HepG2 (cell line): ENCODE results near the gene ERCC6L2. TPM values are rescaled to one million over a fixed set of nuclear protein-coding genes. Genes with fewer than 3 reads are reported as not detected.

ENCODE experiments used
- BRCA1 ChIP-seq: sonication (generic); formaldehyde crosslinking; IDR thresholded peaks from 2 replicates; pipeline ENCODE4 v1.4.0; 2020; ENCODE audit warnings: missing genetic modification reagents
- JDP2 ChIP-seq: sonication (generic); formaldehyde crosslinking; IDR thresholded peaks from 2 replicates; pipeline ENCODE4 v1.8.1; 2022; ENCODE audit warnings: missing genetic modification reagents, borderline replicate concordance
- MAFF ChIP-seq: IDR thresholded peaks from 2 replicates; pipeline ENCODE4 v1.6.1; 2011; ENCODE audit warnings: low read depth, low read length, improper control_type of control experiment
- MBD4 ChIP-seq: IDR thresholded peaks from 2 replicates; pipeline ENCODE4 v1.6.1; 2012; ENCODE audit warnings: low read length, inconsistent platforms, borderline replicate concordance
- MED13 ChIP-seq: sonication (generic); formaldehyde crosslinking; IDR thresholded peaks from 2 replicates; pipeline ENCODE4 v1.5.0; 2020; ENCODE audit warnings: missing genetic modification reagents
- NFE2 ChIP-seq: sonication (generic); formaldehyde crosslinking; IDR thresholded peaks from 2 replicates; pipeline ENCODE4 v1.4.0; 2020; ENCODE audit warnings: missing genetic modification reagents
- NR2F2 ChIP-seq: IDR thresholded peaks from 2 replicates; pipeline ENCODE4 v1.6.1; 2012; ENCODE audit warnings: low read depth, inconsistent platforms, borderline replicate concordance
- PCBP2 ChIP-seq: fragments of 200-400 bp; formaldehyde crosslinking; optimal IDR thresholded peaks from 2 replicates; pipeline ENCODE3; 2018; ENCODE audit warnings: low read length, low read depth; ENCODE audit not compliant: poor library complexity, severe bottlenecking
- PITX1 ChIP-seq: sonication (generic); formaldehyde crosslinking; IDR thresholded peaks from 2 replicates; pipeline ENCODE4 v1.5.1; 2020; ENCODE audit warnings: mild to moderate bottlenecking, missing genetic modification reagents
- PTBP1 ChIP-seq: fragments of 200-400 bp; formaldehyde crosslinking; IDR thresholded peaks from 2 replicates; pipeline ENCODE4 v1.6.1; 2018; ENCODE audit warnings: low read length, low read depth; ENCODE audit not compliant: poor library complexity, severe bottlenecking
- RFXANK ChIP-seq: IDR thresholded peaks from 2 replicates; pipeline ENCODE4 v1.6.1; 2016
- SP4 ChIP-seq: sonication (generic); formaldehyde crosslinking; IDR thresholded peaks from 2 replicates; pipeline ENCODE4 v1.8.1; 2023; ENCODE audit warnings: mild to moderate bottlenecking, missing genetic modification reagents
- ZBTB8A ChIP-seq: sonication (generic); formaldehyde crosslinking; IDR thresholded peaks from 2 replicates; pipeline ENCODE4 v1.4.0; 2020; ENCODE audit warnings: mild to moderate bottlenecking, low read depth, missing genetic modification reagents, borderline replicate concordance
- ZFP82 ChIP-seq: sonication (generic); formaldehyde crosslinking; IDR thresholded peaks from 2 replicates; pipeline ENCODE4 v1.5.1; 2020; ENCODE audit warnings: mild to moderate bottlenecking, missing genetic modification reagents, borderline replicate concordance
- ZNF20 ChIP-seq: sonication (generic); formaldehyde crosslinking; IDR thresholded peaks from 2 replicates; pipeline ENCODE4 v1.4.0; 2020; ENCODE audit warnings: mild to moderate bottlenecking, moderate library complexity, missing genetic modification reagents
- ZNF225 ChIP-seq: sonication (generic); formaldehyde crosslinking; IDR thresholded peaks from 2 replicates; pipeline ENCODE4 v1.4.0; 2020; ENCODE audit warnings: mild to moderate bottlenecking, missing genetic modification reagents
- ZNF256 ChIP-seq: sonication (generic); formaldehyde crosslinking; conservative IDR thresholded peaks from 2 replicates; pipeline ENCODE4 v1.4.0; 2020; ENCODE audit warnings: missing genetic modification reagents
- ZNF430 ChIP-seq: sonication (generic); formaldehyde crosslinking; IDR thresholded peaks from 2 replicates; pipeline ENCODE4 v1.9.0; 2021; ENCODE audit warnings: mild to moderate bottlenecking, missing genetic modification reagents
- ZNF543 ChIP-seq: sonication (generic); formaldehyde crosslinking; IDR thresholded peaks from 2 replicates; pipeline ENCODE4 v1.4.0; 2020; ENCODE audit warnings: mild to moderate bottlenecking, missing genetic modification reagents
- ZNF7 ChIP-seq: IDR thresholded peaks from 2 replicates; pipeline ENCODE4 v1.6.1; 2016; ENCODE audit warnings: missing biosample characterization, missing genetic modification reagents
- ZNF891 ChIP-seq: sonication (generic); formaldehyde crosslinking; IDR thresholded peaks from 2 replicates; pipeline ENCODE4 v1.5.0; 2020; ENCODE audit warnings: mild to moderate bottlenecking, missing genetic modification reagents
- polyA plus RNA-seq, 8 experiments: library from polyadenylated mRNA; depleted of rRNA in 3 of 8; stranded (reverse) in 7 of 8; unstranded in 1 of 8; fragments of >200 nt; fragmentation: Illumina TruSeq in 4 of 8; extraction: Trizol in 4 of 8; gene quantifications; 2 replicates each; pipeline versions ENCODE4 v1.2.1 to v1.2.3, GENCODE V29; 2011 to 2016; ENCODE audit warnings: low read depth in 4 of 8, missing spikeins in 1 of 8, mixed read lengths in 1 of 8; ENCODE audit not compliant: insufficient read depth in 1 of 8
- total RNA-seq, 5 experiments: library from RNA; depleted of rRNA; stranded (reverse); fragments of >200 nt; fragmentation: Illumina TruSeq; extraction: Trizol; gene quantifications; 2 replicates each; pipeline ENCODE4 v1.2.3, GENCODE V29; 2016; ENCODE audit warnings: low read depth in 1 of 5
- TF ChIP-seq, protein P1 (sequence below): sonication (generic); formaldehyde crosslinking; IDR thresholded peaks from 2 replicates; pipeline ENCODE4 v1.4.0; 2020; ENCODE audit warnings: mild to moderate bottlenecking, missing genetic modification reagents
- TF ChIP-seq, protein P2 (sequence below): sonication (generic); formaldehyde crosslinking; IDR thresholded peaks from 2 replicates; pipeline ENCODE4 v1.4.0; 2020; ENCODE audit warnings: missing genetic modification reagents
- TF ChIP-seq, protein P3 (sequence below): sonication (generic); formaldehyde crosslinking; IDR thresholded peaks from 2 replicates; pipeline ENCODE4 v1.5.1; 2020; ENCODE audit warnings: mild to moderate bottlenecking, missing genetic modification reagents

The ERCC6L2 gene
- total and polyA plus RNA-seq, 2 of the 13 experiments (the other 11 are each of a cell fraction or from before 2014, with no cell fraction given): 13.4 to 45.9 TPM

DNA sequence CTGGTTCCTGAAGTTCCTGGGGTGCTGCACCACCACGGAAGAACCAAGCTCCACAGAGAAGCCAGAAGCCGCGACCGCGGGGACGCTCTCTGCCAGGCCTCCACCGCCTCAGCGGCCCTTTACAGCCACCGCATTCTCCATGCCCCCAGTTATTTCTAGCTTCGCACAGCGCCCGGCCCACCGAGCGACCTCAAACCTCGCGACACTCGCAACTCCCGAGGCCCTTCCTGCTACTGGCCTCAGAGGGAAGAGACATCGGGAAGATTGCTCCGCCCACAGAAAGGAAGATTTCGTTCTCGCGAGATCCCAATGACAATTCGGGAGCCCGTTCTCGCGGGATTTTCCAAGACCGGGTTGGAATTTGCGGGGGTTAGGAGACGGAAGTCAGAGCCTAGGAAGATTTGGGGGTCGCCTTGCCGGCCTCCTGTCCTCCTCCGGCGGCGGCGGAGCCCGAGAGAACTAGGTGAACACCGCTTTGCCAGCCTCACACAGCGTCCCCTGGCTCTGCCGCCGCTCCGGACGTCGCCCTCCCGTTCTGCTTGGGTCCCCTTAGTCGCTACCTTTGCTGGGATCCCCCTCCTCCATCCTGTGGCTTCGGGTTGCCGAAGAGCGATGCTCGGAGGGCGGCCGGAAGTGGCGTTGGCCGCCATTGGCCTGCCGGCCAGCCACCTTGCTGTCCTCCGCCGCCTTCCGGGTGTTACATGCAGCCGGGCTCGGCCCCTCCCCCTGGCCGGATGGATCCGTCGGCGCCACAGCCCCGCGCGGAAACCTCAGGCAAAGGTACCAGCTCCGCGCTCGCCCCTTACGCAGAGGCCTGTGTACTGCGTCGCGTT lies at the start of gene ERCC6L2 (continued):
- no peak for TF ChIP-seq PCBP2
- TF ChIP-seq NR2F2: peak; percentile 12; the same call in 1 of the 2 replicates
- TF ChIP-seq, protein P1, sequence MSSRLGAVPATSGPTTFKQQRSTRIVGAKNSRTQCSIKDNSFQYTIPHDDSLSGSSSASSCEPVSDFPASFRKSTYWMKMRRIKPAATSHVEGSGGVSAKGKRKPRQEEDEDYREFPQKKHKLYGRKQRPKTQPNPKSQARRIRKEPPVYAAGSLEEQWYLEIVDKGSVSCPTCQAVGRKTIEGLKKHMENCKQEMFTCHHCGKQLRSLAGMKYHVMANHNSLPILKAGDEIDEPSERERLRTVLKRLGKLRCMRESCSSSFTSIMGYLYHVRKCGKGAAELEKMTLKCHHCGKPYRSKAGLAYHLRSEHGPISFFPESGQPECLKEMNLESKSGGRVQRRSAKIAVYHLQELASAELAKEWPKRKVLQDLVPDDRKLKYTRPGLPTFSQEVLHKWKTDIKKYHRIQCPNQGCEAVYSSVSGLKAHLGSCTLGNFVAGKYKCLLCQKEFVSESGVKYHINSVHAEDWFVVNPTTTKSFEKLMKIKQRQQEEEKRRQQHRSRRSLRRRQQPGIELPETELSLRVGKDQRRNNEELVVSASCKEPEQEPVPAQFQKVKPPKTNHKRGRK (CRISPR knock-in tag): peak; percentile 53; the same call in 1 of the 2 replicates
- peak; percentile 38; the same call in 1 of the 2 replicates for TF ChIP-seq ZNF256
- TF ChIP-seq NFE2 (CRISPR knock-in tag): no peak
- 0 out of 2 replicates have a peak, but pooled peaks have one; percentile 32 for TF ChIP-seq ZNF7 (CRISPR knock-in tag)
- peak; percentile 59; the same call in 1 of the 2 replicates for TF ChIP-seq BRCA1 (CRISPR knock-in tag)
- TF ChIP-seq MBD4: no peak
- peak; percentile 44; the same call in 1 of the 2 replicates for TF ChIP-seq ZNF543 (CRISPR knock-in tag)
- TF ChIP-seq, protein P2, sequence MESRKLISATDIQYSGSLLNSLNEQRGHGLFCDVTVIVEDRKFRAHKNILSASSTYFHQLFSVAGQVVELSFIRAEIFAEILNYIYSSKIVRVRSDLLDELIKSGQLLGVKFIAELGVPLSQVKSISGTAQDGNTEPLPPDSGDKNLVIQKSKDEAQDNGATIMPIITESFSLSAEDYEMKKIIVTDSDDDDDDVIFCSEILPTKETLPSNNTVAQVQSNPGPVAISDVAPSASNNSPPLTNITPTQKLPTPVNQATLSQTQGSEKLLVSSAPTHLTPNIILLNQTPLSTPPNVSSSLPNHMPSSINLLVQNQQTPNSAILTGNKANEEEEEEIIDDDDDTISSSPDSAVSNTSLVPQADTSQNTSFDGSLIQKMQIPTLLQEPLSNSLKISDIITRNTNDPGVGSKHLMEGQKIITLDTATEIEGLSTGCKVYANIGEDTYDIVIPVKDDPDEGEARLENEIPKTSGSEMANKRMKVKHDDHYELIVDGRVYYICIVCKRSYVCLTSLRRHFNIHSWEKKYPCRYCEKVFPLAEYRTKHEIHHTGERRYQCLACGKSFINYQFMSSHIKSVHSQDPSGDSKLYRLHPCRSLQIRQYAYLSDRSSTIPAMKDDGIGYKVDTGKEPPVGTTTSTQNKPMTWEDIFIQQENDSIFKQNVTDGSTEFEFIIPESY (CRISPR knock-in tag): 0 out of 2 replicates have a peak, but pooled peaks have one; percentile 40
- TF ChIP-seq PTBP1: no peak
- peak; percentile 82 for TF ChIP-seq ZNF20
- no peak; the same call in 1 of the 2 replicates for TF ChIP-seq ZNF891 (CRISPR knock-in tag)
- TF ChIP-seq ZNF225: peak; percentile 75
- TF ChIP-seq MED13 (CRISPR knock-in tag): peak; percentile 89
- 0 out of 2 replicates have a peak, but pooled peaks have one; percentile 33 for TF ChIP-seq RFXANK (CRISPR knock-in tag)
- no peak; the same call in 1 of the 2 replicates for TF ChIP-seq ZNF430 (CRISPR knock-in tag)
- TF ChIP-seq, protein P3, sequence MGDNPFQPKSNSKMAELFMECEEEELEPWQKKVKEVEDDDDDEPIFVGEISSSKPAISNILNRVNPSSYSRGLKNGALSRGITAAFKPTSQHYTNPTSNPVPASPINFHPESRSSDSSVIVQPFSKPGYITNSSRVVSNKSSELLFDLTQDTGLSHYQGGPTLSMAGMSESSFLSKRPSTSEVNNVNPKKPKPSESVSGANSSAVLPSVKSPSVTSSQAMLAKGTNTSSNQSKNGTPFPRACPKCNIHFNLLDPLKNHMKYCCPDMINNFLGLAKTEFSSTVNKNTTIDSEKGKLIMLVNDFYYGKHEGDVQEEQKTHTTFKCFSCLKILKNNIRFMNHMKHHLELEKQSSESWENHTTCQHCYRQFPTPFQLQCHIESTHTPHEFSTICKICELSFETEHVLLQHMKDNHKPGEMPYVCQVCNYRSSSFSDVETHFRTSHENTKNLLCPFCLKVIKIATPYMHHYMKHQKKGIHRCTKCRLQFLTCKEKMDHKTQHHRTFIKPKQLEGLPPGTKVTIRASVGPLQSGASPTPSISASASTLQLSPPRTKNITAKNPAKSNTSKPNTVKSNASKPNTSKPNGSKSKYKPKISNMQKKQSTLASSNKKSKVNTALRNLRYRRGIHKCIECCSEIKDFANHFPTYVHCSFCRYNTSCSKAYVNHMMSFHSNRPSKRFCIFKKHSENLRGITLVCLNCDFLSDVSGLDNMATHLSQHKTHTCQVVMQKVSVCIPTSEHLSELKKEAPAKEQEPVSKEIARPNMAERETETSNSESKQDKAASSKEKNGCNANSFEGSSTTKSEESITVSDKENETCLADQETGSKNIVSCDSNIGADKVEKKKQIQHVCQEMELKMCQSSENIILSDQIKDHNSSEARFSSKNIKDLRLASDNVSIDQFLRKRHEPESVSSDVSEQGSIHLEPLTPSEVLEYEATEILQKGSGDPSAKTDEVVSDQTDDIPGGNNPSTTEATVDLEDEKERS (CRISPR knock-in tag): peak; percentile 10; the same call in 1 of the 2 replicates
- TF ChIP-seq ZFP82: no peak; the same call in 1 of the 2 replicates
- TF ChIP-seq SP4: peak; percentile 79
- TF ChIP-seq PITX1 (CRISPR knock-in tag): peak; percentile 42
- peak; percentile 42; the same call in 1 of the 2 replicates for TF ChIP-seq MAFF
- TF ChIP-seq JDP2 (CRISPR knock-in tag): no peak
- TF ChIP-seq ZBTB8A (CRISPR knock-in tag): no peak
